Mesothelial cell of epicardium (in vitro differentiated cells): ENCODE data around the gene ADGRF5. TPM values are rescaled to one million over a fixed set of nuclear protein-coding genes. Genes with fewer than 3 reads are reported as not detected.
"Not testable (repeated sequence)": the region's sequence is repeated elsewhere in the genome, so short reads cannot be mapped to it uniquely, and the experiment has no call there.

ENCODE experiments used
- DNase-seq, 2 experiments: peaks; one replicate each; pipeline ENCODE4 v3.0.0; 2021; ENCODE audit warnings: low spot score in 2 of 2; ENCODE audit not compliant: unreplicated experiment in 2 of 2
- H3K27ac Mint-ChIP-seq: 2 replicates; pipeline ENCODE4 v1.8.0; 2021; ENCODE audit warnings: mixed read lengths
- H3K27me3 Mint-ChIP-seq: 2 replicates; pipeline ENCODE4 v1.8.0; 2021; ENCODE audit warnings: low read depth, mixed read lengths
- H3K36me3 Mint-ChIP-seq: 2 replicates; pipeline ENCODE4 v1.8.0; 2021; ENCODE audit warnings: mixed read lengths
- H3K4me1 Mint-ChIP-seq: 2 replicates; pipeline ENCODE4 v1.8.0; 2021; ENCODE audit warnings: mixed read lengths
- H3K4me3 Mint-ChIP-seq: 2 replicates; pipeline ENCODE4 v1.8.0; 2021; ENCODE audit warnings: mild to moderate bottlenecking, moderate library complexity, mixed read lengths
- H3K9me3 Mint-ChIP-seq: 2 replicates; pipeline ENCODE4 v1.8.0; 2021; ENCODE audit warnings: mixed read lengths
- total RNA-seq: library from RNA; stranded (reverse); gene quantifications from 3 replicates; pipeline ENCODE4 v1.2.1, GENCODE V29; 2021
- TF ChIP-seq, protein P1 (sequence below): fragments of 200-600 bp; sonication (generic); IDR thresholded peaks from one replicate; pipeline ENCODE4 v1.5.0; 2021; ENCODE audit warnings: antibody characterized with exemption; ENCODE audit not compliant: unreplicated experiment

The ADGRF5 gene
- total RNA-seq, 1 donor from 2014 or later: 0.16 TPM

DNA sequence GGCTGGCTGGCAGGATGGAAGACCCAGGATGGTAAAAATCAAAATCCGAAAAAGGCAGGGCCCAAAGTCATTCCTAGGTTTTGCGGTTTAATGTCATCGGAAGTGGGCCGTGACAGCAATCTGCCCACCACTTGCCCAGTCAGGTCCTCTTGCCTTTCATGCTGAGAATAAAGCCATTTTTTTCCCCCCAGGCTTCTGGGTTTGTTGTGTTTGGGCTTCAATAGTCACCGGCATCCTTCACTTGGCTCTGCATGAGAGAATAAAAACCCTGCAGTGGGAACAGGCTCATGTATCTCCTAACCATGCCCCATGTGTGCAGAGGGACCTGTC, 72.4 kb downstream of the ADGRF5 start:
- Mint-ChIP-seq H3K27ac (no peak overlapping the region), H3K4me3 (no peak overlapping the region), H3K4me1 (peaks cover 10% of the 10 kb centered on the region), H3K36me3 (no peaks in the 10 kb centered on the region), H3K9me3 (no peaks in the 10 kb centered on the region), H3K27me3 (peaks cover 6% of the 10 kb centered on the region)
- TF ChIP-seq, protein P1, sequence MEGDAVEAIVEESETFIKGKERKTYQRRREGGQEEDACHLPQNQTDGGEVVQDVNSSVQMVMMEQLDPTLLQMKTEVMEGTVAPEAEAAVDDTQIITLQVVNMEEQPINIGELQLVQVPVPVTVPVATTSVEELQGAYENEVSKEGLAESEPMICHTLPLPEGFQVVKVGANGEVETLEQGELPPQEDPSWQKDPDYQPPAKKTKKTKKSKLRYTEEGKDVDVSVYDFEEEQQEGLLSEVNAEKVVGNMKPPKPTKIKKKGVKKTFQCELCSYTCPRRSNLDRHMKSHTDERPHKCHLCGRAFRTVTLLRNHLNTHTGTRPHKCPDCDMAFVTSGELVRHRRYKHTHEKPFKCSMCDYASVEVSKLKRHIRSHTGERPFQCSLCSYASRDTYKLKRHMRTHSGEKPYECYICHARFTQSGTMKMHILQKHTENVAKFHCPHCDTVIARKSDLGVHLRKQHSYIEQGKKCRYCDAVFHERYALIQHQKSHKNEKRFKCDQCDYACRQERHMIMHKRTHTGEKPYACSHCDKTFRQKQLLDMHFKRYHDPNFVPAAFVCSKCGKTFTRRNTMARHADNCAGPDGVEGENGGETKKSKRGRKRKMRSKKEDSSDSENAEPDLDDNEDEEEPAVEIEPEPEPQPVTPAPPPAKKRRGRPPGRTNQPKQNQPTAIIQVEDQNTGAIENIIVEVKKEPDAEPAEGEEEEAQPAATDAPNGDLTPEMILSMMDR: no peak
- DNase-seq: no peak

DNA sequence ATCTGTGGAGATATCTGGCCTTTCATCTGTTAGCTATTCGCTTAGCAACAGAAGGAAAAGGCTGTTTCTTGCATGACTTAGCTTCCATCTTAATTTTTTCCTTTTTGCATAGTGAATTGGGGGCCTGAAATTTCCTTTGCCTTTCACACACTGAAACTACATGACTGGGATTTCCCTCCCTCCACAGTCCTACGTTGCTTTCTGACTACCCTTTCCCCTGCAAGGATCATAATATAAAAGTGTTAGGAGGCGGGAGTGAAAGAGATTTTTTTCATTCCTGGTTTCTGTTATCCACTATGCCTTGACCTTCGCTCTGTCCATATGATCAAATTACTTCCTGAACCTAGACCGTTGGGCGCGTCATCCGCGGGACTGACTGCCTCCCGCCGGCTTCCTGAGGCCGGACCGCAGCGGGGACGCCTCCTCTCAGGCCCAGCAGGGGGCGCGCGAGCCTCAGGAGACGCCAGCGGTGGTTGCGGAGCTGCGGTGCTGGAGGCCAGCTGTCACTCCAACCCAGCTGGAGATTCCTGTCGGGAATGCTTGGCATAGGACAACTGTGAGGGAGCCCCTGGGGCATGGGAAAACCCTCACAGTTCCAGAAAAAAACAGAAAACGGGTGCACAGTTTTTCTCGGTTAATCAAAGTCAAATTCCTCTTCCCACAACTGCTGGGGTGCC, 72.9 kb downstream of the ADGRF5 start:
- Mint-ChIP-seq H3K27me3 (peaks cover 6% of the 10 kb centered on the region), H3K36me3 (no peaks in the 10 kb centered on the region), H3K27ac (no peak overlapping the region), H3K9me3 (no peaks in the 10 kb centered on the region), H3K4me3 (peak overlapping the region; percentile 49), H3K4me1 (peaks cover 10% of the 10 kb centered on the region)
- TF ChIP-seq, protein P1: peak; percentile 95
- peak; percentile 73 to 91 for DNase-seq

DNA sequence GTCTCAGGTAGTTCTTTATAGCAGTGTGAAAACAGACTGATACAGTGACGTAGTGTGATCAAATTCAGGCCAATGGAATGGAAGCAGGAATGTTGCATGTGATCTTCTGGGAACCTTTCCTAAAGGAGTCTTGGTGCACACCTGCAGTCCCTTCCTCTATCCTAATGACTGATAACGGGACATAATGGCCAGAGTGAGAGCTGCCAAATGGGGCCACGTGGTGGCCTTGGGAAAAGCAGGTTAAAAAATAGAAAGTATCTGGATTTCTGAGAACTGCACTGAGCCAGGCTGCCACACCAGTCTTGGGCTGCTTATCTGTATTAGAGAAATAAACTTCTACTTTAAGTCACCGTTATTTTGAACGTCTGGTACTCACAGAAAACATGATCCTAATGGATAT, 76.6 kb downstream of the ADGRF5 start:
- Mint-ChIP-seq H3K4me3 (no peak overlapping the region), H3K36me3 (peaks cover 3% of the 10 kb centered on the region), H3K27me3 (peaks cover 6% of the 10 kb centered on the region), H3K27ac (no peak overlapping the region), H3K9me3 (peaks cover 25% of the 10 kb centered on the region), H3K4me1 (peaks cover 9% of the 10 kb centered on the region)
- TF ChIP-seq, protein P1: no peak
- no peak for DNase-seq

DNA sequence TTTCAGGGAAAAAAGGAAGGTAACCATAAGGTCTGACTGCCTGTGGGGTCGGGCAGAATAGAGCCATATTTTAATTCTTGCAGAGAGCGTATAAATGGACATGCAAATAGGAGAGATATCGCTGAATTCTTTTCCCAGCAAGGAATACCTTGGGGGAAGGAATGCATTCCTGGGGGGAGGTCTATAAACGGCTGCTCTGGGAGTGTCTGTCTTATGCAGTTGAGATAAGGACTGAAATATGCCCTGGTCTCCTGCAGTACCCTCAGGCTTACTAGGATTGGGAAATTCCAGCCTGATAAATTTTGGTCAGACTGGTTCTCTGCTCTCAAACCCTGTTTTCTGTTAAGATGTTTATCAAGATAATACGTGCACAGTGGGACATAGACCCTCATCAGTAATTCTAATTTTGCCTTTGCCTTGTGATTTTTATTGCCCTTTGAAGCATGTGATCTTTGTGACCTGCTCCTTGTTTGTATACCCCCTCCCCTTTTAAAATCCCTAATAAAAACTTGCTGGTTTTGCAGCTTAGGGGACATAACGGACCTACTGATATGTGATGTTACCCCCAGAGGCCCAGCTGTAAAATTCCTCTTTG, 79.4 kb downstream of the ADGRF5 start:
- H3K27me3 Mint-ChIP-seq, DNase-seq, H3K36me3 Mint-ChIP-seq, H3K4me3 Mint-ChIP-seq, H3K27ac Mint-ChIP-seq, H3K4me1 Mint-ChIP-seq: not testable (repeated sequence)
- H3K9me3 Mint-ChIP-seq: peaks cover 28% of the 10 kb centered on the region

DNA sequence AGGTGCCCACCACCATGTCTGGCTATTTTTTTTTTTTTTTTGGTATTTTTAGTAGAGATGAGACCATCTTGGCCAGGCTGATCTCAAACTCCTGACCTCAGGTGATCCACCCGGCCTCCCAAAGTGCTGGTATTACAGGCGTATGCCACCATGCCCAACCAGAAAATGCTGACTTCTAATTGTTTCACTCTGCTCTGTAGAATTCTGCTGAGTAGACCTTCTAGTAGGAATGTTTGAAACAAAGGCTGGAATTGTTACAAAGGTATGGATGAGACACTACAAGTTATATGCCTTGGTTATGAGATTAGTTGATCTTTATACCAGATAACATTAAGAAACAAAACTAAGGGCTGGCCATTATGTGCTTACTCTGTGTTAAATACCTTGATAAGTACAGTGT, 83.7 kb downstream of the ADGRF5 start:
- Mint-ChIP-seq H3K27ac (no peak overlapping the region), H3K27me3 (no peaks in the 10 kb centered on the region), H3K9me3 (peaks cover 26% of the 10 kb centered on the region), H3K4me1 (no peaks in the 10 kb centered on the region), H3K36me3 (peaks cover 3% of the 10 kb centered on the region), H3K4me3 (no peak overlapping the region)
- no peak for DNase-seq
- TF ChIP-seq, protein P1: no peak

DNA sequence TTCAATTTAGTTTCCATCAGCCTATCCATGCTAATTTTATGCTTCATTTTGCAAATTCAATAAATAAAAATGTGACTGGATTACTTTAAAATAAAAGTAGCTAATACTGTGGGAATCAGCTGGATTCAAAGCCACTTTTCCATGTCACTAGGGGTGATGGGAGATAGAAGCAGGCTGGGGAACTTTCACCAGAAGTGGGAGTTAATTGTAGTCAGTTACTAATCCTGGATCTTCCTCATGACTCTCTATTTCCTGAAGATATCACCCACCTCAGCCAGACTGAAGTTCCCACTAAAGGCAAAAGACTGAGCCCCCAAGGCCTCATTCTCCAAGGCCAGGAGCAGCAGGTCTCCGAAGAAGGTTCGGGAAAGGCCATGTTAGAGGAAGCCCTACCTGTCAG, 86.7 kb downstream of the ADGRF5 start:
- not testable (repeated sequence) for H3K4me1 Mint-ChIP-seq, DNase-seq, H3K27me3 Mint-ChIP-seq, H3K4me3 Mint-ChIP-seq, H3K36me3 Mint-ChIP-seq, H3K9me3 Mint-ChIP-seq, H3K27ac Mint-ChIP-seq

DNA sequence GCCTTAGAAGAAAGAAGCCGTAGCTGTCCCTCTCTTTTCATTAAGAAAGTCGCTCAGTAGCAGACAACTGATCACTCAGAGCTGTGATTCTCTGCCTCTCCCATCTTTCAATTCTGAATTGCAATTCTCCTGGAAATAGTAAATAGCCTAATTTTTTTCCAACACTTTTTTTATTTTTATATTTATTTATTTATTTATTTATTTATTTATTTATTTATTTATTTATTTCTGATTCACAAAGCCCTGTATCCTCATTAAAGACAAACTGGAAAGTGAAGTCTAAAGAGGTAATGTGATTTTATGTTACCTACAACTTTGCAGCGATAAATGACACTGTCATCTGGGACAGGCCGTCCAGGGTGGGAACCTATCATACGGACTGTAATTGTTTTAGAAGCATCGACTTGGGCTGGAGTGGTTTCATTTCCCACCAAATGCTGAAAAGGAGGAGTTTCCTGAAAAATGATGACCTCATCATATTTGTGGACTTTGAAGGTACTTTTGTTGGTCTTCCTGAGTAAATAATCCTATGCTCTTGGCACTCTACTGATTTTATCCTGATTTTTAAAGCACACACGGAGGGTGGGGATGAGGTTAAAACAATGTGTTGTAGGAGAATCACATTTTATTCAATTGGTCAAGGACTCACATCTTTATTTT, 87.4 kb downstream of the ADGRF5 start:
- H3K4me1 Mint-ChIP-seq: not testable (repeated sequence)

More for the DNA sequence above, 87.4 kb downstream of the ADGRF5 start:
- not testable (repeated sequence) for DNase-seq, H3K4me3 Mint-ChIP-seq, H3K9me3 Mint-ChIP-seq, H3K27ac Mint-ChIP-seq, H3K36me3 Mint-ChIP-seq, H3K27me3 Mint-ChIP-seq
